Brain microvascular endothelial cell (primary cell): ENCODE data around the gene ZNF506.

Experiments used
- DNase-seq: peaks from one replicate; pipeline ENCODE4 v3.0.0-alpha.2; 2020
- H3K27ac ChIP-seq: fragments of 250-450 bp; sonication (Bioruptor Pico); 2 replicates; pipeline ENCODE4 v1.5.1; 2020; ENCODE audit warnings: mild to moderate bottlenecking, moderate library complexity
- H3K27me3 ChIP-seq: fragments of 250-450 bp; sonication (Bioruptor Pico); replicated peaks from 2 replicates; pipeline ENCODE4 v1.5.1; 2020; ENCODE audit warnings: mild to moderate bottlenecking
- H3K36me3 ChIP-seq: fragments of 250-450 bp; sonication (Bioruptor Pico); replicated peaks from 2 replicates; pipeline ENCODE4 v1.5.1; 2020; ENCODE audit warnings: mild to moderate bottlenecking
- H3K4me3 ChIP-seq: 2 replicates; pipeline ENCODE4 v1.5.1; 2011; ENCODE audit warnings: low read depth, mild to moderate bottlenecking, control low read depth, low read length, moderate library complexity
- in situ Hi-C: cut with HindIII; loops from 2 replicates; pipeline ENCODE4 v1.10.0; 2017; ENCODE audit warnings: low sequenced_read_pairs, low pct_ligation_motif_present
- TF ChIP-seq, protein P1 (sequence below): IDR thresholded peaks from 2 replicates; pipeline ENCODE4 v1.5.1; 2011; ENCODE audit warnings: low read depth, mild to moderate bottlenecking, moderate library complexity, low read length, control low read depth, inconsistent platforms; ENCODE audit errors: missing control alignments

ZNF506 gene

DNA sequence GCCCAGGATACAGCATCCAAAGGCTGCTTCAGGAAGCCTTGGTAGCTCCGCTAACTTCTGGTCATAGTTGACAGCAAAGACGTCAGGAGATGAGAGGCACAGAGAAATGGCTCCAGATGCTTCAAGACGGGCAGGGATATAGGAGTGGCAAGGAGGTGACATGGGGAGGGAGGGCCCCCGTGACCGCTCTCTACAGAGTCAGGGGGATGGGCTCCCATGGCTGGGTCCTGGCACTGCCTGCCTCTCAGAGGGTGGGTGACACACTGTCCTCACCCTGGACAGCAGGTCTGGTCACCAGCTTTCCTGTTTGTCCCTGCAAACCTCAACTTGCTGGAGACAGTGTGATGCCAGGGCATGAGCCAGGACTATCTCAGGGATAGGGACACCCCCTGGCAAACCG is 78.4 kb downstream of the ZNF506 start:
- Histone ChIP-seq H3K27me3 (no peaks in the 10 kb centered on the region), H3K27ac (no peak overlapping the region), H3K36me3 (no peaks in the 10 kb centered on the region), H3K4me3 (no peak overlapping the region)
- in situ Hi-C loops, result no loop called here
- DNase-seq, result no peak
- TF ChIP-seq, protein P1, sequence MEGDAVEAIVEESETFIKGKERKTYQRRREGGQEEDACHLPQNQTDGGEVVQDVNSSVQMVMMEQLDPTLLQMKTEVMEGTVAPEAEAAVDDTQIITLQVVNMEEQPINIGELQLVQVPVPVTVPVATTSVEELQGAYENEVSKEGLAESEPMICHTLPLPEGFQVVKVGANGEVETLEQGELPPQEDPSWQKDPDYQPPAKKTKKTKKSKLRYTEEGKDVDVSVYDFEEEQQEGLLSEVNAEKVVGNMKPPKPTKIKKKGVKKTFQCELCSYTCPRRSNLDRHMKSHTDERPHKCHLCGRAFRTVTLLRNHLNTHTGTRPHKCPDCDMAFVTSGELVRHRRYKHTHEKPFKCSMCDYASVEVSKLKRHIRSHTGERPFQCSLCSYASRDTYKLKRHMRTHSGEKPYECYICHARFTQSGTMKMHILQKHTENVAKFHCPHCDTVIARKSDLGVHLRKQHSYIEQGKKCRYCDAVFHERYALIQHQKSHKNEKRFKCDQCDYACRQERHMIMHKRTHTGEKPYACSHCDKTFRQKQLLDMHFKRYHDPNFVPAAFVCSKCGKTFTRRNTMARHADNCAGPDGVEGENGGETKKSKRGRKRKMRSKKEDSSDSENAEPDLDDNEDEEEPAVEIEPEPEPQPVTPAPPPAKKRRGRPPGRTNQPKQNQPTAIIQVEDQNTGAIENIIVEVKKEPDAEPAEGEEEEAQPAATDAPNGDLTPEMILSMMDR, result no peak

DNA sequence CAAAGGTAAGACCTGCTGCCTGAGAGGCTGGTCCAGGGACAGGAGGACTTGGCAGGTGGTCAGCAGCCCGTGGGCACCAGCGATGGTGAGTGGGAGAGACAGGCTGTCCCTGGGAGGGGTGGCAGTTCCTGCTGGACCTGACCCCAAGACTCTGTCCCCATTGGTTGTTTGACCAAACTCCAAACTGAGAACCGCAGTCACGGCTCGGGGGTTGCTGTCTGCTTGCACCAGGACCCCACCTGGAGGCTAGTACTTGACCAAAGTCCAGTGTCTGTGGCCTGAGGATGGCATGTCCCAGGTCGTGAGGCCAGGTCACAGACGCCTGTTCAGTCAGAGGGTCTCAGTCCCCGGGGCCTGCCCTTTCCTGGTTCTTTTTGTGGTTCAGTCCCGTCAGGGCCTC is 78.8 kb downstream of the ZNF506 start:
- Histone ChIP-seq H3K27me3 (no peaks in the 10 kb centered on the region), H3K36me3 (no peaks in the 10 kb centered on the region), H3K27ac (no peak overlapping the region), H3K4me3 (no peak overlapping the region)
- no peak for DNase-seq
- TF ChIP-seq, protein P1, result no peak
- in situ Hi-C loops, result no loop called here
